ENCODE measurements around the gene TBL1X.
"Not testable (repeated sequence)": the region's sequence is repeated elsewhere in the genome, so short reads cannot be mapped to it uniquely, and the experiment has no call there.

The TBL1X gene

GRCh38 chrX:9464435-9465371 is at the start of gene TBL1X:
Gene TBL1X, plus strand, starts transcription at chrX:9465058. Its CDS starts 188,529 bp downstream, at chrX:9653587.
- DNase-seq, result peak in 39 of 56 donors; percentile 0 to 66 (median 23)

GRCh38 chrX:9416562-9417348 is 48.1 kb upstream of the TBL1X start:
- DNase-seq, result no peak

- no peak for DNase-seq
These were observed 46.6 kb upstream of the TBL1X start for GRCh38 chrX:9418262-9418661.

DNA sequence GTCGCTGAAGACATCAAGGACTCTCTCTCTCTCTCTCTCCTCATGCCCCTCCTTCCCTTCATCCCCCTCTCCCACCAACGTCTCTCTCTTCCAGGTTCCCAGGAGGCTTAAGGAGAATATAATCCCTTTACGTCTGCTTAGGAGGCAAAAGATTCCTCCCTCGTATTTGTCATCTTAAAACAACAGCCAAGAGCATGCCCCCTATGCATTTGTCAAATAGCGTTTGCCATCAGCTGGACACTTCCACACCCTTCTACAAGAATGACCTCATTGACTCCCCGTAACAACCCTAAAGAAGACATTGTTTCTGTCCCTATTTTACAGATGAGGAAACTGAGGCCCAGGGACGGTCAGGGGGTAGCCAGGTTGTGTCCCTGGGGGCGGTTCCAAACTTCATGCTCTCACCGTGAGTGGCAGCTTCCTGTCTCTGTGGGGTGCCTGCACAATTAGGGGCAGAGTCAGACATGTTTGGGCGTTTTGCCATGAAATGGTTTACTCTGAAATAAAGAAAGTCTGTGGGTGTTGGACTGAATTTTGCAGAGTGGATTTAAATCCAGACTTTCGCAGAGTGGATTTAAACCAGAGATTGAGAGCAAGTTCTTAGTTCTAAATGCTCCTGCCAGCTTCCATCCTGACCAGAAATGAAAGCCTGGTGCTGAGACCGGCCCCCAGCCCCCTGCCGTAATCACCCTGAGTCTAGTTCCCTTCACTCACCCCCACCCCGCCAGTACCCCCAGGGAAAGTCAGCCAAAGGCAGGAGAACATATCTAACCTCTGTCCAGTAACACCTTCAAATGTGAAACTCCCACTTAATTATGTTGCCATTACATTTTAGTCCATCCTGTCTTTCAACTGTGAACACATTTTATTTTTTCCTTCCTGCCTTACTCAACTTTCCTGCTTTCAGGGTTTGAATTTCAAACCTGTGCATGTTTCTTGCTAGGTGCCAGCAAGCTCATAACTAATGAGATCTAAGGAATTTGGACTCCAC is 44.3 kb upstream of the TBL1X start:
- no peak for DNase-seq

- no peak for DNase-seq
These were observed 35.1 kb upstream of the TBL1X start for GRCh38 chrX:9429767-9430166.

DNA sequence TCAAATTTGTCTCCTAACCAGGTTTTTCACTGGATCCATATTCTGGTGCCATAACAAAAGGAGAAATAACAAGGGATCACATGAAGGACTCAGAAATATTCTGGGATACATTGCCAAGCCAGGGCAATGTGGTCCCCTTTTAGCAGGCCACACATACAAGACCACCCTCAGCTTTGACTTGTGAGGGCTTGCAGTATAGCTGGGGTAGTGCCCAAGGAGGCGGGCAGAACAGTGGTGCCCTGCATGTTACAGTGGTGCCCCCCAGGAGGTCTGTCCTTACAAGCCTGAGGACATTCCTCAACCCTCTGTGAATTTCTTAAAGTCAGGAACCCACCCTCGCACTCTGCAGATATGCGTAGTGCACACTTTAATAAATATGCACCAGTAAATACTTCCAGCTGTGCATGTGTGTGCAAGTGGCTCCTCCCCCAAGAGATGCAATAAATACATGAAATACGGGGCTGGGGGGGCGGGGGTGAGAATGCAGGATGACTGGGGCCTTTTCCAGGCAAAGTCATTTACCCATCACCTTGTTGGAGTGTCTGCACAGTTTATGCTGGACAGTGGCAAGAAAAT is 34.4 kb upstream of the TBL1X start:
- DNase-seq, result no peak

GRCh38 chrX:9431281-9431680 is 33.6 kb upstream of the TBL1X start:
- DNase-seq, result no peak

- DNase-seq, result no peak
These were observed 31.3 kb upstream of the TBL1X start for GRCh38 chrX:9433596-9433995.

GRCh38 chrX:9434051-9434550 is 30.8 kb upstream of the TBL1X start:
- DNase-seq, result no peak

GRCh38 chrX:9435086-9435485 is 29.8 kb upstream of the TBL1X start:
- not testable (repeated sequence) for DNase-seq

- no peak for DNase-seq
These were observed 28.0 kb upstream of the TBL1X start for GRCh38 chrX:9436812-9437211.

DNA sequence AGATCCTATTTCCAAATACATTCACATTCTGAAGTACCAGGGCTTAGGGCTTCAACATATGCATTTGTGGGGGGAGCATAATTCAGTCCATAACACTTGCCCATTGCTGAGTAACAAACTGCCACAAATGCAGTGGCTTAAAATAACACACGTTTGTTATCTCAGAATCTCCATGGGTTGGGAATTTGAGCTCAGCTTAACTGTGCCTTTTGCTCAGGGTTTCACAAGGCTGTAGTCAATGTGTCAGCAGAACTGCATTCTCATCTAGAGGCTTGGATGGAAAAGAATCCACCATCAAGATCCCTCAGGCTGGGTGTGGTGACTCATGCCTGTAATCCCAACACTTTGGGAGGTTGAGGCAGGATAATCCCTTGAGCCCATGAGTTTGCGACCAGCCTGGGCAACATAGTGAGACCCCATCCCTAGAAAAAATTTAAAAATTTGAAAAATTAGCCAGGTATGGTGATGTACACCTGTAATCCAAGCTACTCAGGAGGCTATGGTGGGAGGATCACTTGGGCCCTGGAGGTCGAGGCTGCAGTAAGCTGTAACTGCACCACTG is 25.8 kb upstream of the TBL1X start:
- DNase-seq, result no peak

DNA sequence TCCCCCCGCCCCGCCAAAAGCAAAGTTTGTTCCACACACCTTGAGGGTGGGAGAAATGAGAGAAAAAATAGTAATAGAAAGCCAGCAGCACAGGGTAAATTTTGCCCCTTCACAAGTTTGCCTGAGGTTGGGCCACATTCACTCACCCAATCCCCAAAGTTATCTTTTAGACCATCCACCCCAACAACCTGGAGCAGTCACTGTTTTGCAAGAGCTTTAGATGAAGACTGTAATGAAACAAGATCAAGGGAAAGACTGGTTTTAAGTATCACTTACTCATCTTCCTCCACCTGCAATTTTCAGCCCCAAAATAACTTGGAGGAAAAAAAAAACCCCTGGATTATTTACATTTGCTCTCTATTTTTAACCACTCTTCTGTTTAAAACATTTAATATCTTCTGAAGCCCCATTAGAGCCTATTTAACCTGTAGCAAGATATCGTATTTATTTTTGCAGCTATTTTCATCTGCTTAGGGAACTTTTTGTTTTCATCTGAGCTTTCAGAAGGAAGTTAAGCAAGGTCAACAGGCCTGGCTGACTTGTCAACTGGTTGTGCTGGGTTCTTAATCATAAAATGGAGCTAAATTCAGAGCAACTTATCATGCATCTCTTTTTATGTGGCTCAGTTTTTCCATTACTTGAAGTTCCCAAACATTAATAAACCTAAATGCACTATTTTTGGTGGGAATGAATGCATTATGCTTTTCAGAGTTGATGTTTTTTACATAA is 24.6 kb upstream of the TBL1X start:
- no peak for DNase-seq

GRCh38 chrX:9442056-9442455 is 22.8 kb upstream of the TBL1X start:
- DNase-seq, result no peak

- DNase-seq, result no peak
These were observed 21.5 kb upstream of the TBL1X start for GRCh38 chrX:9443327-9443726.

DNA sequence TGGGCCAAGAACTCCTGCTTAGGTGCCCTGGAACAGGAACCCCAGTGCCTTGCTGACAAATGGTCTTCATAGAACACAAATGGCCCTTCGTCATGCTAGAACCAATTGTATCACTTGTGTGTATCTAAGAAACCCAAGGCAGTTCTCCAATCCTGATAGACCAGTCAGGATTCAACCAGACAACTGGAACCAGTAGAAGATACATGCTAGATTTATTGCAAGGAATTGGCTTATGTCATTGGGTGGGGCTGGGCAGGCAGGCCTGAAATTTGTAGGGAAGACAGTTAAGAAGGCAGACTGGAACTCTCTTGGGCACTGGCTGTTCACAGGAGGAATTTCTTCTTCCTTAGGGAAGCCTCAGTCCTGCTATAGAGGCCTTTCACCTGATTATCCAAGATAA is 17.0 kb upstream of the TBL1X start:
- no peak for DNase-seq

- DNase-seq, result no peak
These were observed 8.4 kb upstream of the TBL1X start for GRCh38 chrX:9456250-9457074.

GRCh38 chrX:9458034-9458433 is 6.8 kb upstream of the TBL1X start:
- not testable (repeated sequence) for DNase-seq
